ENCODE data around the gene TMEM200B. TPM values are rescaled to one million over a fixed set of nuclear protein-coding genes. Genes with fewer than 3 reads are reported as not detected.
"Not testable (repeated sequence)": the region's sequence is repeated elsewhere in the genome, so short reads cannot be mapped to it uniquely, and the experiment has no call there.

The TMEM200B gene
- polyA plus RNA-seq, 1 experiment: 18.8 TPM

DNA sequence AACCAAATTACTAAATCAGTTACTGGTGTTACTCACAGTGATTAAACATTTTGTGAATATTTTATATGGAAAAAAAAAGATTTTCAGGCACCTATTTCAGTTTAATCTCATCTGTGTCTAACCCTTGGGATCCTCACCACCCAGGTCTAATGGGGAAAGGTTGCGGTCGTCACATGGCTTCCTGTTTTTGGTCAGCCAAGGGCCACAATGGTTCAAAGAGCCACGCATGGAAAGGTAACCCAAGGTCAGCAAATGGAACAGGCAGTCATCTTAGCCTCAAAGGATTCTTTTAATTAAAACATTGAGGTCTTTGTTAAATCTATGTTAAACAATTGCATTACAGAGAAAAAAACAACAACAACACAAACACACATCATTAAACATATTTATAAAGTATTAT is 36.1 kb upstream of the TMEM200B start:
- Histone ChIP-seq H3K4me3 (ENCODE audit: low read depth, low read length) (no peak overlapping the region), H3K27me3 (ENCODE audit: control insufficient read depth, insufficient read depth, low read length) (no peaks in the 10 kb centered on the region), H3K36me3 (ENCODE audit: control insufficient read depth, insufficient read depth, low read length) (peaks cover 16% of the 10 kb centered on the region)
- no peak for DNase-seq (ENCODE audit: low read depth)
- POLR2A ChIA-PET: no interaction called here
- CTCF ChIA-PET: interaction anchor here (0.6 to 2.3 kb wide), 3 partner anchors 11 to 167 kb away, joined by 3 to 6 read pairs (median 3); no protein-coding TSS in a partner anchor
- TF ChIP-seq, protein P1, sequence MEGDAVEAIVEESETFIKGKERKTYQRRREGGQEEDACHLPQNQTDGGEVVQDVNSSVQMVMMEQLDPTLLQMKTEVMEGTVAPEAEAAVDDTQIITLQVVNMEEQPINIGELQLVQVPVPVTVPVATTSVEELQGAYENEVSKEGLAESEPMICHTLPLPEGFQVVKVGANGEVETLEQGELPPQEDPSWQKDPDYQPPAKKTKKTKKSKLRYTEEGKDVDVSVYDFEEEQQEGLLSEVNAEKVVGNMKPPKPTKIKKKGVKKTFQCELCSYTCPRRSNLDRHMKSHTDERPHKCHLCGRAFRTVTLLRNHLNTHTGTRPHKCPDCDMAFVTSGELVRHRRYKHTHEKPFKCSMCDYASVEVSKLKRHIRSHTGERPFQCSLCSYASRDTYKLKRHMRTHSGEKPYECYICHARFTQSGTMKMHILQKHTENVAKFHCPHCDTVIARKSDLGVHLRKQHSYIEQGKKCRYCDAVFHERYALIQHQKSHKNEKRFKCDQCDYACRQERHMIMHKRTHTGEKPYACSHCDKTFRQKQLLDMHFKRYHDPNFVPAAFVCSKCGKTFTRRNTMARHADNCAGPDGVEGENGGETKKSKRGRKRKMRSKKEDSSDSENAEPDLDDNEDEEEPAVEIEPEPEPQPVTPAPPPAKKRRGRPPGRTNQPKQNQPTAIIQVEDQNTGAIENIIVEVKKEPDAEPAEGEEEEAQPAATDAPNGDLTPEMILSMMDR (IDR thresholded peaks at IDR 0.05; ENCODE audit: insufficient read depth, low read depth, low read length): no peak

DNA sequence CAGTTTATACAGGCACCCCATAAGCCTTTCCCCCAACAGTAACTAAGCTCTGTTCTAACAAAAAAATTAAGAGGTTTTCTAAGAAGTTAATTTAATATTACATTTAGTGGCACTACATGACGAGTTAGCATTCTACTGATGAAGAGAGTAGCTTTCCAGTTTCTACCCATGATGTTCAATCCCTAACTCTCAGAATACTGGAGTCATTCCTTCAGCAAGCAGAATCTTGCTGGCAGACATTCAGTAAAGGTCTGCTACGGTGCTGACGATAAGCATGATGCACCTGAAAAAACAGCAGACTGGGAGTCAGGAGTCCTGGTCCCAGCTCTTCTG is 33.5 kb upstream of the TMEM200B start:
- TF ChIP-seq, protein P1 (IDR thresholded peaks at IDR 0.05; ENCODE audit: insufficient read depth, low read depth, low read length): no peak
- H3K36me3 ChIP-seq (ENCODE audit: control insufficient read depth, insufficient read depth, low read length): peaks cover 25% of the 10 kb centered on the region
- ChIA-PET POLR2A (no interaction called here), CTCF (interaction anchor here (0.9 to 1.6 kb wide), 2 partner anchors 13 to 275 kb away, joined by 3 to 4 read pairs; no protein-coding TSS in a partner anchor)
- no peak overlapping the region for H3K4me3 ChIP-seq (ENCODE audit: low read depth, low read length)
- DNase-seq (ENCODE audit: low read depth): no peak
- no peaks in the 10 kb centered on the region for H3K27me3 ChIP-seq (ENCODE audit: control insufficient read depth, insufficient read depth, low read length)

DNA sequence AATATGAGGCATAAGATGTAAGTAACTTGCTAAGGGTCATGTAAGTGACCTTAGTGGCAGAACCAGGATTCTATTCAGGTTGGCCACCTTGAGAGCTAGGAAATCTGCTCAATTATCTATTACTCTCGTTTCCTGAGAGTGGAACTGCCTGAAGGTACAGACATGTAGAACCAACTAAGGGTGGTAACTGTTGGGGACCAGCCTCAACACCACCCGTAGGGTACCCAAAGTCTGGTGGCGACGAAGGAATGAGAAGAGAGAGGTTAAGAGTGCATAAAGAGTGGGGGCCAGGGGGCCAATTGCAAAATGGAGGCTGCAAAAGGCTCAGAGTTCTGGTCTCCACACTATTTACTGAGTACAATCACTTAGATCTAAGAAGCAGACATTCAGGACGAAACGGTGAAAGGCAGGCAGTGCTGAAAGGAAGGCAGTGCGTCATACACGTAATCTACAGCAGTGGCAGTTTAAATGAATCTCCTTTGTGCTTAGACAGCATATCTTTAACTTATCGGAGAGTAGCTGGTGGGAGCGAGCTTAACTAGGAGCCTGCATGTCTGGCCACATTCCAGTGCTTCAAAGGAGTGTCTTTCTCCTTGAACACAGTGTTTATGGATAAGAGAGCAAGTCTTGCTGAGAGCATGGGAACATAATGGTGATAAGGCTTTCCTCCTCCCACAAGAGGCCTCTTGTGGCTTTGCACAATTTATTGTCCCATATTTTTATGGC is 33.0 kb upstream of the TMEM200B start:
- CTCF ChIA-PET: interaction anchor here (0.9 to 1.6 kb wide), 2 partner anchors 13 to 275 kb away, joined by 3 to 4 read pairs; no protein-coding TSS in a partner anchor
- POLR2A ChIA-PET: interaction anchor here (0.6 kb wide), 1 partner anchor 1702 kb away, joined by 8 read pairs; no protein-coding TSS in a partner anchor
- Histone ChIP-seq H3K27me3 (ENCODE audit: control insufficient read depth, insufficient read depth, low read length) (no peaks in the 10 kb centered on the region), H3K36me3 (ENCODE audit: control insufficient read depth, insufficient read depth, low read length) (peaks cover 25% of the 10 kb centered on the region), H3K4me3 (ENCODE audit: low read depth, low read length) (no peak overlapping the region)
- TF ChIP-seq, protein P1 (IDR thresholded peaks at IDR 0.05; ENCODE audit: insufficient read depth, low read depth, low read length): no peak
- no peak for DNase-seq (ENCODE audit: low read depth)

DNA sequence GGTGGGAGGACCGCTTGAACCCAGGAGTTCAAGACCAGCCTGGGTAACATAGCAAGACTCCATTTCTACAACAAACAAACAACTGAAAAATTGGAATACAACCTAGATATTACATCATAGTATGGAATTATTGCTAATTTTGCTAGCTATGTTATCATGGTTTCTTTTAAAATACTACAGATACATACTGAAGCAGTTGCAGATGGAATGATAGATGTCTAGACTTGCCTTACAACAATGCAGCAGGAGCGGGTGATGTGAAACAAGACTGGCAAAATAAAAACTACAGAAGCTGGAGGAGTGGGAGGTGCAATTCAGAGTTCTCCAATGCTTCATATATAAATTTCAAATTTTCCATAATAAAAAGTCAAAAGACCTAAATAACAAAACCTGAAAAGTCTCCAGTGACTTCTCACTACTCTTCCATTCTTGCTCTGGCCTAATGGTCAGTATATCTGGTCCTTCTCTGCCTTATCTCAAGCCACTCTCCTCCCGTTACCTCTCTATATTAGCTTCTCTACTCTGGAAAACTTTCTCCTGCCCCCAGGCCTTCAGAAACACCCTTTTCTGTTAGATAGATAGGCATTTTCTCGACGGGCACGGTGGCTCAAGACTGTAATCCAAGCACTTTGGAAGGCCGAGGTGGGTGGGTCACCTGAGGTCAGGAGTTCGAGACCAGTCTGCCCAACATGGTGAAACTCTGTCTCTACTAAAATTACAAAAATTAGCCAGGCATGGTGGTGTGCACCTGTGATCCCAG is 28.5 kb upstream of the TMEM200B start:
- TF ChIP-seq, protein P1 (IDR thresholded peaks at IDR 0.05; ENCODE audit: insufficient read depth, low read depth, low read length): no peak
- Histone ChIP-seq H3K4me3 (ENCODE audit: low read depth, low read length) (no peak overlapping the region), H3K36me3 (ENCODE audit: control insufficient read depth, insufficient read depth, low read length) (peaks cover 32% of the 10 kb centered on the region), H3K27me3 (ENCODE audit: control insufficient read depth, insufficient read depth, low read length) (no peaks in the 10 kb centered on the region)
- POLR2A ChIA-PET: no interaction called here
- DNase-seq (ENCODE audit: low read depth): no peak
- CTCF ChIA-PET: interaction anchor here (0.7 to 1.3 kb wide), 2 partner anchors 11 to 28 kb away, joined by 3 read pairs; no protein-coding TSS in a partner anchor

DNA sequence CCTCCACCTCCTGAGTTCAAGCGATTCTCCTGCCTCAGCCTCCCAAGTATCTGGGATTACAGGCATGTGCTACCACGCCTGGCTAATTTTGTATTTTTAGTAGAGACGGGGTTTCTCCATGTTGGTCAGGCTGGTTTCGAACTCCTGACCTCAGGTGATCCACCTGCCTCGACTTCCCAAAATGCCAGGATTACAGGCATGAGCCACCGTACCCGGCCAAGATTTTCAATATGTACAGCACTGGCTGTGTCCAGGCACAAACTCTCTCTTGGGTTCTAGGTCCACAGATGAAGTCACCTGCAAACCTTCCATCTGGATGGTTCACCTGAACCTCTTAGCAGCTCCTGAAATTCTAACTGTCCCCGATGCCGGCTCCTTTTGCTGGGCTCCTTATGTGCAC is 26.6 kb upstream of the TMEM200B start:
- H3K36me3 ChIP-seq (ENCODE audit: control insufficient read depth, insufficient read depth, low read length): peaks cover 31% of the 10 kb centered on the region
- DNase-seq (ENCODE audit: low read depth); H3K4me3 ChIP-seq (ENCODE audit: low read depth, low read length); H3K27me3 ChIP-seq (ENCODE audit: control insufficient read depth, insufficient read depth, low read length); POLR2A ChIA-PET: not testable (repeated sequence)
- CTCF ChIA-PET: interaction anchor here (0.9 kb wide), 1 partner anchor 12 kb away, joined by 3 read pairs; no protein-coding TSS in a partner anchor
